PC-3 (cell line): Measurements from ENCODE around the gene BTBD6.

Source experiments
- EZH2phosphoT487 ChIP-seq: fragments of 300-600 bp; sonication (generic); IDR thresholded peaks from 2 replicates; pipeline ENCODE4 v1.6.1; 2018; ENCODE audit warnings: mild to moderate bottlenecking, antibody characterized with exemption, low read length, borderline replicate concordance
- TF ChIP-seq, protein P1 (sequence below): fragments of 300-600 bp; sonication (generic); conservative IDR thresholded peaks from 2 replicates; pipeline ENCODE4 v1.5.1; 2017; ENCODE audit warnings: antibody characterized with exemption, low read depth, mild to moderate bottlenecking, low read length

DNA sequence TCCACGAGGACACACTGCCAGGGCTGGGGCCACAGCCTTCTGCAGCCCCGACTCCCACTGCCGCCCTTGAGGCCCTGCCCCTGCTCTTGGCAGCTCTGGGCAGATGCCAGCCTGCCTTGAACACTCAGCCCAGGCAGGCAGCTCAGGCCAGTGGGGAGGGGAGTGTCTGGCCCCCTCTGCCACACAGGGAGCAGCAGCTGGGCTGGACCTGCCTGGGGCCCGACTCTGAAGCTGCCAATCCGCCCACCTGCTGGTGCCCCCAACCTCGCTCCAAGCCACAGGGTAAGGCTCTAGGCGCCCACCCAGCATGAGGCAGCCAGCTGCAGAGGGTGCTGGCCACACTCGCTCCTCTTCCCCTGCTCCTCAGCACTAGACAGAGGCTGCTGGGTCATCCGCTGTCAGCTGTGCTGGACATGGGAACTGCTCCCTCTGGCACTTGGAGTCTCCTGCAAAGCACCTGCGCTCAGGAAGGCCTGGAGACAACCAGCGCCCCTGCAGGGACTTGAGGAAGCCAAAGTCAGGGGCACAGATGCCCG lies 42.6 kb upstream of the BTBD6 start:
- TF ChIP-seq, protein P1, sequence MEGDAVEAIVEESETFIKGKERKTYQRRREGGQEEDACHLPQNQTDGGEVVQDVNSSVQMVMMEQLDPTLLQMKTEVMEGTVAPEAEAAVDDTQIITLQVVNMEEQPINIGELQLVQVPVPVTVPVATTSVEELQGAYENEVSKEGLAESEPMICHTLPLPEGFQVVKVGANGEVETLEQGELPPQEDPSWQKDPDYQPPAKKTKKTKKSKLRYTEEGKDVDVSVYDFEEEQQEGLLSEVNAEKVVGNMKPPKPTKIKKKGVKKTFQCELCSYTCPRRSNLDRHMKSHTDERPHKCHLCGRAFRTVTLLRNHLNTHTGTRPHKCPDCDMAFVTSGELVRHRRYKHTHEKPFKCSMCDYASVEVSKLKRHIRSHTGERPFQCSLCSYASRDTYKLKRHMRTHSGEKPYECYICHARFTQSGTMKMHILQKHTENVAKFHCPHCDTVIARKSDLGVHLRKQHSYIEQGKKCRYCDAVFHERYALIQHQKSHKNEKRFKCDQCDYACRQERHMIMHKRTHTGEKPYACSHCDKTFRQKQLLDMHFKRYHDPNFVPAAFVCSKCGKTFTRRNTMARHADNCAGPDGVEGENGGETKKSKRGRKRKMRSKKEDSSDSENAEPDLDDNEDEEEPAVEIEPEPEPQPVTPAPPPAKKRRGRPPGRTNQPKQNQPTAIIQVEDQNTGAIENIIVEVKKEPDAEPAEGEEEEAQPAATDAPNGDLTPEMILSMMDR, result no peak
- no peak for TF ChIP-seq EZH2phosphoT487
